GM12874 (cell line): ENCODE data around the gene ZSWIM9.

Experiments used
- TF ChIP-seq, protein P1 (sequence below): IDR thresholded peaks from 2 replicates; pipeline ENCODE4 v1.5.1; 2011; ENCODE audit warnings: low read depth, mild to moderate bottlenecking, control low read depth, low read length, moderate library complexity; ENCODE audit not compliant: insufficient read depth

ZSWIM9 gene

DNA sequence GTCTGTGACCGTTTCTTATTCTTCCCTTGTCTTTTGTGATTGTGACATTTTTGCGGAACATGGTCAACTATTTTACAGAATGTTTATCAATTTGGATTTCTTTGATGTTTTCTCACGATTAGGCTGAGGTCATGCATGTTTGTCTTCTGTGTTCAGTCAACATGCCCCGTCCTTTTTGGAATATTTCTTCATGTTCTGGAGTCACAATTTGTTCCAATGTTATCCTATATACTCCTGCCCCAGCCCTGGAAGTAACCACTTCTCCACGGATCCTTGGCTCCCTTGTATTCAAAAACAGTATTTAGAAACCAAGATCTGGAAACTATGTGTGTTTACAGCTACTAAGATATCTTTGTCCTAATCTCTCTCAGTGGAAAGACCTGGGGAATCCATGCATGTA, 75.6 kb downstream of the ZSWIM9 start:
- TF ChIP-seq, protein P1, sequence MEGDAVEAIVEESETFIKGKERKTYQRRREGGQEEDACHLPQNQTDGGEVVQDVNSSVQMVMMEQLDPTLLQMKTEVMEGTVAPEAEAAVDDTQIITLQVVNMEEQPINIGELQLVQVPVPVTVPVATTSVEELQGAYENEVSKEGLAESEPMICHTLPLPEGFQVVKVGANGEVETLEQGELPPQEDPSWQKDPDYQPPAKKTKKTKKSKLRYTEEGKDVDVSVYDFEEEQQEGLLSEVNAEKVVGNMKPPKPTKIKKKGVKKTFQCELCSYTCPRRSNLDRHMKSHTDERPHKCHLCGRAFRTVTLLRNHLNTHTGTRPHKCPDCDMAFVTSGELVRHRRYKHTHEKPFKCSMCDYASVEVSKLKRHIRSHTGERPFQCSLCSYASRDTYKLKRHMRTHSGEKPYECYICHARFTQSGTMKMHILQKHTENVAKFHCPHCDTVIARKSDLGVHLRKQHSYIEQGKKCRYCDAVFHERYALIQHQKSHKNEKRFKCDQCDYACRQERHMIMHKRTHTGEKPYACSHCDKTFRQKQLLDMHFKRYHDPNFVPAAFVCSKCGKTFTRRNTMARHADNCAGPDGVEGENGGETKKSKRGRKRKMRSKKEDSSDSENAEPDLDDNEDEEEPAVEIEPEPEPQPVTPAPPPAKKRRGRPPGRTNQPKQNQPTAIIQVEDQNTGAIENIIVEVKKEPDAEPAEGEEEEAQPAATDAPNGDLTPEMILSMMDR, result no peak

DNA sequence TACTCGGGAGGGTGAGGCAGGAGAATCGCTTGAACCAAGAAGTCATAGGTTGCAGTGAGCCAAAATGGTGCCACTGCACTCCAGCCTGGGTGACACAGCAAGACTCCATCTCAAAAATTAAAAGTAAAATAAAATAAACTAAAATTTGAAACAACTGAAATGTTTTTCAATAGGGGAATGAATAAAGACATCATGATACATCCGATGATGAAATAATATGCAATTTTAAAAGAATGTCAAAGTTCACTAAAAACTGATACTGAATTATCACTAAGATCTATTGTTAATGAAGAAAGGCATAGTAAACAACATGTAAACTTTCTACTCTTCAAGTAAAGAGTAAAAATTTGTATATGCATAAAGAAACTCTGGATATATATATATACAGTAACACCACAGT, 76.7 kb downstream of the ZSWIM9 start:
- TF ChIP-seq, protein P1, result no peak
